GM12891 (cell line): ENCODE measurements around the gene TMPRSS13.
A peak's percentile ranks its signal among the peaks of the same experiment; 100 is the strongest.
"Not testable (repeated sequence)": the region's sequence is repeated elsewhere in the genome, so short reads cannot be mapped to it uniquely, and the experiment has no call there.

Source experiments
- DNase-seq: peaks from one replicate; pipeline ENCODE4 v3.0.0; 2011; ENCODE audit warnings: low spot score; ENCODE audit not compliant: insufficient read length
- FAIRE-seq: peaks from 2 replicates; lab custom pipeline; 2011; peaks lifted over from hg19 to GRCh38; lab: Jason Lieb, UNC
- PAX5 ChIP-seq: IDR thresholded peaks from 2 replicates; pipeline ENCODE4 v1.6.1; 2011; ENCODE audit warnings: low read length, moderate library complexity, mild to moderate bottlenecking; ENCODE audit not compliant: insufficient read depth, severe bottlenecking
- POLR2A ChIP-seq: IDR thresholded peaks from 2 replicates; pipeline ENCODE4 v1.6.1; 2011; ENCODE audit warnings: low read depth, low read length, control low read depth
- POLR2AphosphoS5 ChIP-seq: IDR thresholded peaks from 2 replicates; pipeline ENCODE4 v1.6.1; 2011; ENCODE audit warnings: low read depth, low read length, control low read depth
- POU2F2 ChIP-seq: IDR thresholded peaks from 2 replicates; pipeline ENCODE4 v1.6.1; 2011; ENCODE audit warnings: low read depth, mild to moderate bottlenecking, control low read depth, low read length, moderate library complexity
- SPI1 ChIP-seq: IDR thresholded peaks from 2 replicates; pipeline ENCODE4 v1.6.1; 2011; ENCODE audit warnings: low read depth, low read length, control low read depth
- TAF1 ChIP-seq: IDR thresholded peaks from 2 replicates; pipeline ENCODE4 v1.6.1; 2011; ENCODE audit warnings: low read depth, low read length, control low read depth

Gene TMPRSS13

DNA sequence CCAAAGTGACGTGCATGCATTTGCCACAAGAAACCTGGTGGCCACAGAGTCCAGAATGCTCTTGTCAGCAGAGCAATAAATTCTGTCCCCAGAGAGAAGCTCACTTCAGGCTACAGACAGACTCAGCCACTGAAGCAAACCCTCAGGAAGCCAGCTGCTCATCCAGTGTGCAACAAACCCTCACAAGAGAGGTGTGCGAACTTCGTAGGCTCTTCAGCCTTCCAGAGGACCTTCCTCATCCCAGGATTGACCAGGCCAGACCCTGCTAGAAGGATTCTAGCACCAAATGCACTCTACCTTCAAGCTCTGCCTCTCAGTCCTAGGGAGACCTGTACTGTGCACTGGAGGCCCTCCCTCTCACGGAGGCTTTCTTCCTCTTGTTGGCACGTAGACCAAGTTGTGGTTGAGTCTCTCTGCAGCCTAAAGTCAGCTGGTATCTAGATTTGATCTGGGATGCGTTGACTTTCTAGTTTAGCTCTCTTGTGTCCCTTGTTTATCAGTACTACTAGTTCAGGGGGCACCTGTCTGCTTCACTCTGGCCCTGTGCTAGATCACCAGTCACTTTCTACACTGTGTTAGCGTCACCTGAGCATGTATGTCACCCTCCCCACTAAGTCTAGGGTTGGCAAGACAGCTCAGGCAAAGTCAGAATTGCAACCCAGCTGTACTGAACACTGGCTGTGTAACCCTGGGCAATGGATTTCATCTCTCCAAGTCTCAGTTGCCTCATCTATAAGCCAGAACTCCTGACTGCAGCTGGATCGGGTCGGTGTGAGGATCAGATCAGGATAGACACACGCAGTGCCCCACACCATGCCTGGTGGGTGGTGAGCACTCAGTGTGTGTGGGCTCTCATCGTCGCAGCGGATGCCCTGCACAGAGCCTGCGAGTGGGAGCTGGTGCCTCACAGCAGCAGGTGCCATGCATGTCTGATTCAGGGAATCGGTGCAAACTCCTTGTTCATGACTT is 22.1 kb upstream of the TMPRSS13 start:
- FAIRE-seq = no peak
- TF ChIP-seq POU2F2 = 0 out of 2 replicates have a peak, but pooled peaks have one; percentile 16
- TF ChIP-seq POLR2AphosphoS5 = no peak
- no peak for DNase-seq

DNA sequence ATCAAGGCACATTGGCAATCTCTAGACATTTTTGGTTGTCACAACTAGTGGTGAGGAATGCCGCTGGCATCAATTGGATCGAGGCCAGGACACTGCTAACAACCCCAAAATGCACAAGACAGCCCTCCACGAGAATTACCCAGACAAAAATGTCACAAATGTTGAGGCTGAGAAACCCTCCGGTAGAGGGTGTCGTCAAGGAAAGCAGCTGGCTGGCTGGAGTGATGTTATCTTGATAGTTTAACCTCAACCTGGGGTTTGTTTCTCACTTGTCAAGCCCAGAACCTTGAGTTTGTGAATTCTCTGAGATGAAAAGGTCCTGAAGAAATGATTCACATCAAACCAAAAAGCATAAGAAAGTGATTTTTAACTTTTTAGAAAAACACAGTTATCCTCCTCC is 21.1 kb upstream of the TMPRSS13 start:
- DNase-seq (no peak), FAIRE-seq (no peak)
- no peak for TF ChIP-seq TAF1
- no peak for TF ChIP-seq POU2F2
- TF ChIP-seq POLR2A = no peak
- TF ChIP-seq POLR2AphosphoS5 = no peak

- TF ChIP-seq TAF1 (no peak), POU2F2 (no peak), SPI1 (no peak), POLR2AphosphoS5 (no peak)
- DNase-seq = no peak
- FAIRE-seq = no peak
Observed at GRCh38 chr11:117949062-117949461, 19.9 kb upstream of the TMPRSS13 start.

- not testable (repeated sequence) for DNase-seq, FAIRE-seq
Observed at GRCh38 chr11:117948466-117948865, 19.3 kb upstream of the TMPRSS13 start.

DNA sequence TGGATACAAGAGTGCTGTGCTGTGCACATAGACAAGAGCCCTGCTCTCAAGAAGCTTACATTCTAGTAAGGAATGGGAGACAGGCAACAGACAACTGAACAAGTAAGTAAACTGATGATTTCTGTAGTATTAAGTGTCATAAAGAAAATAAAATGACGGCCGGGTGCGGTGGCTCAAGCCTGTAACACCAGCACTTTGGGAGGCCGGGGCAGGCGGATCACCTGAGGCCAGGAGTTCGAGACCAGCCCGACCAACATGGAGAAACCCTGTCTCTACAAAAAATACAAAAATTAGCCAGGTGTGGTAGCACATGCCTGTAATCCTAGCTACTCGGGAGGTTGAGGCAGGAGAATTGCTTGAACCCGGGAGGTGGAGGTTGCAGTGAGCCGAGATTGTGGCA is 18.5 kb upstream of the TMPRSS13 start:
- not testable (repeated sequence) for FAIRE-seq, DNase-seq

DNA sequence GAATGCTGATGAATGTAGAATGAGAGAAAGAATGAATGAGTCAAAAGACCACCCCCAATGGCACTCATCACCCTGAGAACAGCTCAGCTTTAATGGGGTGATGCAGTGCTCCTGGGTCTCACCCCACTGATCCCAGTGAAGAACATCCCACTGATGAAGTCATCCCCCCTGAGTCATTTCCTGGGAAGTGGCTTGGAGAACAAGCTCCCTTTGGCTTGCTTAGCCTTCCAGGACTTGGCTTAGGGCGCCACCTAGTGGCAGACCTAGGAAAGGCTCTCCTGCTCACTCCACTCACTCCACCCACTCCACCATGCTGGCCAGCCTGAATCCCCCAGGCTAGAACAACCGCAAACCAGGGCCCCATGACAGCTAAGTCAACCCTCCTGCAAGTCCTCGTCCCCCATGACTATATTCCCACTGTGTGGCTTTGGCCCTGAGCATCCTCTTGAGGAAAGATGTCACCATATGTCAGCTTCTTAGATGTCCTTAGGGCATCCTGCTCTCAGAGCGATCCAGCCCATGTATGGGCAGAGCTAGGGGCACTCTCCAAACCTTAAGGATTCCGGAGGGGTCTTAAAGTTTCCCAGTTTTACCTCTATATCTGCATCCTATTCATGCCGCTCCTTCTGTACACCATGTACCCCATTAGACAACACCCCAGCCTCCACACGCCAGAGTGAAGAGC is 17.8 kb upstream of the TMPRSS13 start:
- FAIRE-seq = peak; percentile 92
- TF ChIP-seq POLR2AphosphoS5 (no peak), POLR2A (no peak), PAX5 (no peak), SPI1 (no peak), POU2F2 (no peak)
- no peak for DNase-seq

- no peak for TF ChIP-seq POU2F2
- TF ChIP-seq POLR2AphosphoS5 = no peak
- no peak for TF ChIP-seq POLR2A
- no peak for TF ChIP-seq SPI1
- TF ChIP-seq TAF1 = no peak
- TF ChIP-seq PAX5 = no peak
- FAIRE-seq (no peak), DNase-seq (no peak)
Observed at GRCh38 chr11:117946156-117946841, 17.1 kb upstream of the TMPRSS13 start.

DNA sequence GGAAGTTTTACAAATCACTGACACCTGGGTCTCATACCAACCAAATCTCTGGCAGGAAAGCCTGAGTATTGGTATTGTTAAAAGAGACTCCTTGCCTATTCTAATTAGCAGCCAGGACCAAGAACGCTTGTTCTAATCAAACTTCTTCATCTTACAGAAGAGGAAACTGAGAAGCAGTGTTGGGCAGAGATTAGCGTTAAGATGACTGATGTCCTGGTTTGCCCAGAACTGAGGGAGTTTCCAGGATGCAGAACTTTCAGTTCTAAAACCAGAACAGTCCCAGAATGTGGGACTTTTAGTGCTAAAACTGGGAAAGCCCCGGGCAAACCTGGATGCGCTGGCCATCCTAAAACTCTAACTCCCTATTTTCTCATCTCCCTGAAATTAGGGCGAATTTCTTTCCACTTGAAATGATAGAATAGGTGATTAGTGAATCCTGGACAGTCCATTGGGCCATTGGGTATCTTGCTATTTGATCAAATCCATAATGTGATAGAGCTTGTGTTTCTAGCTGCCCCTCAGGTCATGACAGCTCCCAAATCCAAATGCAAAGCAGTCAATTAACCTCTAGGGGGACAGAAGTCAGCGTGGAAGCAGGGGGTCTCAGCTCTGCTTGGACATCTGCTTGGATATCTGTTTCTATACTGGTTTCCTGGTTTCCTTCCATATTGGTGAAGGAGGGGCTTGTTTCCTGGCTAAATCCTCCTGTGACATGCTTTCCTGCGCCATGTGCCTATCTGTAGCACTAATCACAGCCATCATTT is 16.0 kb upstream of the TMPRSS13 start:
- no peak for TF ChIP-seq TAF1
- TF ChIP-seq POU2F2 = no peak
- no peak for TF ChIP-seq POLR2A
- TF ChIP-seq SPI1 = no peak
- no peak for TF ChIP-seq POLR2AphosphoS5
- TF ChIP-seq PAX5 = no peak
- DNase-seq (no peak), FAIRE-seq (no peak)

DNA sequence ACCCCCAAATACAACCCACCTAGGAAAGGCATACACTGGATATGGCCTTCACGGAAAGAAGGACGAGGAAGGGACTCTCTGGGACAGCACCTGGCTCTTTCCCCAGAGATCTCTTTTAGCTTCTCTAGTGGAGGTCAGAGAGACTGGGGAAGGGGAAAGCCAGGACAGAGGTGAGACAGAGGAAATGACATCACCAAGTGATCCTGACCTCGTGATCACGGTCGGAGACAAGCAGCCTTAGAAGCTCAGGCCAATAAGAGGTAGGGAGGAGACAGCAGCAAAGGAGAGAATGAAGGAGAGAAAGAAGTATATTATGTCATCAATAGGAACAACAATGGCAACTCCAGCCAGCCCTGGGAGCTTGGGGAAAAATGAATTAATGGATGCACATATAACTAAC is 15.4 kb upstream of the TMPRSS13 start:
- FAIRE-seq (no peak), DNase-seq (no peak)
- TF ChIP-seq TAF1 (no peak), POLR2AphosphoS5 (no peak), POU2F2 (no peak), SPI1 (no peak), POLR2A (no peak), PAX5 (no peak)
